Central memory CD8-positive, alpha-beta T cell (primary cell): ENCODE measurements around the gene FERMT3.
"Not testable (repeated sequence)": the region's sequence is repeated elsewhere in the genome, so short reads cannot be mapped to it uniquely, and the experiment has no call there.

Experiments
- ATAC-seq: fragments of 150-1000 bp; cut with Tn5 transposase; replicated peaks from 2 replicates; pipeline ENCODE4 v1.10.0; 2022; ENCODE audit warnings: mild to moderate bottlenecking, moderate FRiP score, moderate number of reproducible peaks; ENCODE audit not compliant: poor library complexity, severe bottlenecking; ENCODE audit errors: extremely low read depth
- DNase-seq, 2 donors: peaks; one replicate each; pipeline ENCODE4 v3.0.0; 2021; ENCODE audit warnings: low spot score in 2 of 2
- H3K27ac Mint-ChIP-seq: one replicate; pipeline ENCODE4 v1.8.0; 2022; ENCODE audit warnings: low read depth, mild to moderate bottlenecking, moderate library complexity, mixed read lengths
- H3K27me3 Mint-ChIP-seq: one replicate; pipeline ENCODE4 v1.8.0; 2022; ENCODE audit warnings: mixed read lengths
- H3K36me3 Mint-ChIP-seq: one replicate; pipeline ENCODE4 v1.8.0; 2022; ENCODE audit warnings: mild to moderate bottlenecking, moderate library complexity, mixed read lengths; ENCODE audit not compliant: insufficient read depth
- H3K4me1 Mint-ChIP-seq: one replicate; pipeline ENCODE4 v1.8.0; 2022; ENCODE audit warnings: mixed read lengths
- H3K4me3 Mint-ChIP-seq: one replicate; pipeline ENCODE4 v1.8.0; 2022; ENCODE audit warnings: mild to moderate bottlenecking, moderate library complexity, mixed read lengths
- H3K9me3 Mint-ChIP-seq: one replicate; pipeline ENCODE4 v1.8.0; 2022; ENCODE audit warnings: mixed read lengths

FERMT3 gene

DNA sequence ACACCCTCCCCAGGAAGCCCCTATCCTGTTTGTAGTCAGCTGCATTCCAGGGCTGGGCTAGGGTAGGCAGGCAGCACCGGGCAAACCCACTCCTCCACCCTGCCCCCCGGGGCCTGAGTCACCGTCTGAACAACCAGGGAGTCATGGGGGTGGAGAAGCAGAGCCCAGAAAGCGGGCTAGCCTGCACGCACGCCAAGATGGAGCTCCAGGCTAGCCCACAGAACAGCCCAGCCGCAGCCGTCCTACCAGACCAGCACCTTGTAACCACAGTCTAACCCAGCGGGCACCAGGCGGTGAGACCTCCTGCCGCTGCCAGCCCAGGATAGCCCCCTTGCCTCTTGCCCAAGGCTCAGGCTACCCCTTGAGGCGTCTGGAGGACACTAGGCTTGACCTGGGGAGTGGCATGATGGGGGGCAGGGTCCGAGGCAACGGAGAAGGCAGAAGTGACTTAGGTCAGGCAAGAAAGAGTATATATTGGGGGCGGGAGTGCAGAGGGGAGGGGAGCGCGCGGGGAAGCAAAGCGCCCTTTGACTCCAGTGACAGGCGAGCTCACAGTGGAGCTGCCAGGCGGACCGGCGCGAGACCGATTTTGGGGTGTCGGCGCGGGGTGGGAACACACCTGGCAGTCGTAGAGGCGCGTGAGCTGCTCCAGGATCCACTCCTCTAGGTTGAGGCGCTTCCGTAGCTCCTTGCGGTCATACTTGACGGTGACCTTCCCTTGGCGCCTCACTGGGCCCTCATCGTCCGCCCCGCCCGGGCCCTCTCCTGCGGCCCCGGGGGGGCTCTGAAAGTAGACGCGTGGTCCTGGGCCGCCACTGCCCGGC is 39.5 kb downstream of the FERMT3 start:
- Mint-ChIP-seq H3K27ac (peak overlapping the region; percentile 93), H3K27me3 (no peaks in the 10 kb centered on the region), H3K4me3 (peak overlapping the region; percentile 83), H3K4me1 (peaks cover 48% of the 10 kb centered on the region), H3K9me3 (no peaks in the 10 kb centered on the region), H3K36me3 (peaks cover 21% of the 10 kb centered on the region)
- DNase-seq (peak; percentile 44 to 61), ATAC-seq (peak; percentile 6)

GRCh38 chr11:64246621-64246870 is 40.0 kb downstream of the FERMT3 start:
- H3K27ac Mint-ChIP-seq = peak overlapping the region; percentile 29
- not testable (repeated sequence) for DNase-seq, H3K9me3 Mint-ChIP-seq, H3K27me3 Mint-ChIP-seq
- peak overlapping the region; percentile 83 for H3K4me3 Mint-ChIP-seq
- peak; percentile 3 for ATAC-seq
- H3K4me1 Mint-ChIP-seq = peaks cover 45% of the 10 kb centered on the region
- peaks cover 17% of the 10 kb centered on the region for H3K36me3 Mint-ChIP-seq

- Mint-ChIP-seq H3K36me3 (peaks cover 17% of the 10 kb centered on the region), H3K27ac (peak within 1 kb of the TSS; percentile 93), H3K4me3 (peak within 1 kb of the TSS; percentile 83), H3K4me1 (peaks cover 47% of the 10 kb centered on the region), H3K9me3 (no peaks in the 10 kb centered on the region), H3K27me3 (no peaks in the 10 kb centered on the region)
- DNase-seq (peak; percentile 53 to 56), ATAC-seq (peak; percentile 52)
Observed at GRCh38 chr11:64246871-64247728, 40.6 kb downstream of the FERMT3 start, which contains the start of gene PPP1R14B. Gene PPP1R14B, minus strand, starts transcription at chr11:64246943. Its CDS starts 270 bp downstream, at chr11:64246673.

- Mint-ChIP-seq H3K4me1 (peaks cover 50% of the 10 kb centered on the region), H3K9me3 (no peaks in the 10 kb centered on the region), H3K36me3 (peaks cover 15% of the 10 kb centered on the region), H3K27me3 (no peaks in the 10 kb centered on the region), H3K27ac (no peak overlapping the region), H3K4me3 (peak overlapping the region; percentile 83)
- ATAC-seq (no peak), DNase-seq (no peak)
Observed at GRCh38 chr11:64247729-64248531, 41.4 kb downstream of the FERMT3 start.

DNA sequence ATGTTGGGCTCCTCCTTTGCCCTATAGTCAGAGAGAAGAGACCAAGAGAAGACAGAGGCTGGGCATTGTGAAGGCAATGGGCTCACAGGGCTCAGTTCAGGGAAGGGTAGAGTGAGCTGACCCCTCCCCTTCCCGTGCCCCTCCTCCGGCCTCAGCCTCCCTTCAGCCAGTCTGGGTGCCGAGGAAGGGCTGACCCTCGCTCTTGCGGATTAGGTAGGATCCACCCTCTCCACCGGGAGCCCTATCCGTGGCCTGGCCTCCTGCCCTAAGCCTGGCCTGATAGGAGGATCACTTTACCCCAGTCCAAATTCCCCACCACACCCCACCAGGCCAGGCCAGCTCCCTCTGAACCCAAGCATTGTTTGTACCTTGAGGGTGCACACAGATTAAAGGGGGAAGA is 42.1 kb downstream of the FERMT3 start:
- Mint-ChIP-seq H3K4me3 (peak overlapping the region; percentile 83), H3K27ac (no peak overlapping the region), H3K36me3 (peaks cover 14% of the 10 kb centered on the region), H3K9me3 (no peaks in the 10 kb centered on the region), H3K27me3 (no peaks in the 10 kb centered on the region), H3K4me1 (peaks cover 44% of the 10 kb centered on the region)
- no peak for DNase-seq
- ATAC-seq = no peak

- Mint-ChIP-seq H3K9me3 (no peaks in the 10 kb centered on the region), H3K27ac (no peak overlapping the region), H3K27me3 (no peaks in the 10 kb centered on the region), H3K36me3 (peaks cover 14% of the 10 kb centered on the region), H3K4me1 (peaks cover 45% of the 10 kb centered on the region), H3K4me3 (no peak overlapping the region)
- no peak for DNase-seq
- no peak for ATAC-seq
Observed at GRCh38 chr11:64249038-64249437, 42.5 kb downstream of the FERMT3 start.

DNA sequence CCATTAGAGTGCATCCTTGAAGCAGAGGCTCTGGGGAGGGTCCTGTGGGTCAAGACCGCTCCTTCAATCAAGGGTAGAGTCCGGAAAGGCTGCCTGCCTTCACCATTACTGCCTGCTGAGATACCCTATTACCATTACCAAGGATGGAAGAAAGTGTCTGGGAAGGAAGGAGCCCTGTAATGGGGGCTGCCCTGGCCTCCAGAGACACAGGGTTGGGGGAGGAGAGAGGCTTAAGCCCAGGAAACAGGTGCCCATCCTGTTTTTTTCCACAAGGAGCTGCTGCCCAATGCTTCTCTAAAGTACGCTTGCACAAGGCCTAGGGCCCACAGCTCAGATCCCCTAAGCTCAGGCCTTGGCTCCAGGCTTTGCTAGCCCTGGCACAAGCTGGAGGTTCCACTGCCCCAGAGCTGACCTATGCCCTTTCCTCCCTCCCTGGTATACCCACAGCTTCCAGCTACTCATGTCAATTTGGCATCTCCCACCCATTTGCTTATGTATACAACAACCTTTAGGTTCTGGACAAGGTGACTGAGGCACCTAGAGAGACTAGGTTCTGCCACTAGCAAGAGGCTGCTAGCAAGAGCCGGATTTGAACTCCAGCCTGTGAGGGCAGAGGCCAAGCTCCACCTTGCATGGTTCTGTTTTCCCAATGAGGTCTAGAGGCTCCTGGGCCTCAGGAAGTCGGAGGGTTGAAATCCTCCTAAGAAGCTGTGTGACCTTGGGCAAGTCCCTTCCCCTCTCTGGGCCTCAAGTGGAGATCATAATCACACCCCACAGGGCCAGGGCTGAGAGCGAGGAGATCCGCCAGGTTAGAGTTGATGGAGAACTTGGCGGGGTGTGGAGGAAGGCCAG is 43.3 kb downstream of the FERMT3 start:
- Mint-ChIP-seq H3K4me3 (peak overlapping the region; percentile 42), H3K27me3 (no peaks in the 10 kb centered on the region), H3K36me3 (peaks cover 14% of the 10 kb centered on the region), H3K27ac (no peak overlapping the region), H3K4me1 (peaks cover 44% of the 10 kb centered on the region), H3K9me3 (no peaks in the 10 kb centered on the region)
- ATAC-seq = no peak
- DNase-seq = no peak

DNA sequence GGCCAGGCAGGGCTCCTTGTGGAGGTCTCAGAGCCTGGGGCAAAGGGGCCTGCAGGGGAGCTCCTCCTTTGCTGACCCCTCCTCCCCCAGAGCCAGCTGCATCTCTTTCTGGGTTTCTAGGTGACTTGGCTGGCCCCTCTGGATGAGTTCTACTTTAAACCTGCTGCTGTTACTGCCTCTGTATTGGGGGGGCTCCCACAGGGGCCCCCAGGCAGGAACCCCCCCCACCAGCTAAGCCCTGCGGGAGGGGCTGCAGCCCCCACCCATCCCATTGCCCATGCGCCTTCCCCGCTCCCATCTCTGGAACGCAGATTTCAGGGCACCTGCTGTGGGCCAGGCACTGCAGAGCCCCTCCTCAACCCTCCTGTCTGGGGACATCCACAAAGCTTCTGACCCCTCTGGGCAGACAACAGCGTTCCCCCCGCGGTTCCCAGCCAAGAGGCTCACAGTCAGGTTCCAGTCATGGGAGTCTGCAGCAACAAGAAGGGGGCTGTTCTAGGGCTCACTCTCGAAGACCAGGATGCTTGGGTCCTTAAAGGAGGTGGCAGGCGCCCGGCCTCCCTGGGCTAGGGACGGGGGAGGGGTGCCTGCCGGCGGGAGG is 44.0 kb downstream of the FERMT3 start:
- DNase-seq (no peak), ATAC-seq (no peak)
- H3K36me3 Mint-ChIP-seq = peaks cover 10% of the 10 kb centered on the region
- H3K4me3 Mint-ChIP-seq = peak overlapping the region; percentile 91
- no peaks in the 10 kb centered on the region for H3K27me3 Mint-ChIP-seq
- H3K27ac Mint-ChIP-seq = no peak overlapping the region
- H3K4me1 Mint-ChIP-seq = peaks cover 37% of the 10 kb centered on the region
- H3K9me3 Mint-ChIP-seq = no peaks in the 10 kb centered on the region

DNA sequence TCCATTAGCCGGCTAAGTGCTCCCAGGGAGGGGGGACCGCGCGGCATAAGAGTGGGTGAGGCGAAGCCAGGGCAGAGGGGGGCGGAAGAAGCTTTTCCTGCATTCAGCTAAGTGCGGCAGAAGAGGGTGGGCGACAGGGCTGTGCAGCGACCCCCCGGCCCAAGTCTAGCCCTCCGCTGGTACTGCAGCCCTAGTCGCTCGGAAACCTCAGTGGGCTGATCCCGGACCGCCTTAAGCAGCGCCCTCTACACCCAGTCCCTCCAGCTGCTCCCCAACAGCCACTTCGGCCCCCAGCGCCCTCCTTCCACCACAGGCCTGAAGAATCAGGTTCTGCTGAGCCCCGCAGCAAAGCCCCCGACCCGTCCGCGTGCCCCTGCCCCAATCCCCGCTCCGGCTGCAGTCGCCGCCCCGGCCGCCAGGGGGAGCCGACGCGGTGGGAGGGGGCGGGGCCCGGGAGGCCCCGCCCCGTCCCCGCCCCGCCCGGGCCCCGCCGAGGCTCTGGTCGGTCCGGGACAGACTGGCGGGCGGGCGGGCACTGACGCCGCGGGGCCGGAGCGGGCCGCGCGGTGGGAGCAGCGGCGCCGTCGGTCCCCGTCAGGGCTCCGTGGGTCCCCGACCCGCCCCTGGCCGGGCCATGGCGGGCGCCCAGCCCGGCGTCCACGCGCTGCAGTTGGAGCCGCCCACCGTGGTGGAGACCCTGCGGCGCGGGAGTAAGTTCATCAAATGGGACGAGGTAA is 44.7 kb downstream of the FERMT3 start, which contains the start of gene PLCB3:
TSS of gene PLCB3 (plus strand) at position 515 of the 737 bp plus-strand sequence. CDS start at position 635, 120 bp downstream.
- Mint-ChIP-seq H3K4me3 (peak within 1 kb of the TSS; percentile 91), H3K9me3 (no peaks in the 10 kb centered on the region), H3K4me1 (peaks cover 30% of the 10 kb centered on the region), H3K36me3 (peaks cover 6% of the 10 kb centered on the region), H3K27me3 (no peaks in the 10 kb centered on the region), H3K27ac (peak within 1 kb of the TSS; percentile 87)
- DNase-seq (peak in 1 of 2 donors; percentile 50), ATAC-seq (peak; percentile 50)

GRCh38 chr11:64251753-64252002 is 45.2 kb downstream of the FERMT3 start:
- Mint-ChIP-seq H3K4me1 (peaks cover 30% of the 10 kb centered on the region), H3K4me3 (peak overlapping the region; percentile 91), H3K27ac (peak overlapping the region; percentile 87), H3K36me3 (peaks cover 6% of the 10 kb centered on the region), H3K9me3 (no peaks in the 10 kb centered on the region), H3K27me3 (no peaks in the 10 kb centered on the region)
- ATAC-seq (no peak), DNase-seq (no peak)
